A549 (cell line): ENCODE measurements around the gene TRABD. TPM values are rescaled to one million over a fixed set of nuclear protein-coding genes. Genes with fewer than 3 reads are reported as not detected.

Experiments used
- ATAC-seq, 2 experiments: fragments of 200-7000 bp in 1 of 2; fragments of >200 bp in 1 of 2; cut with Nextera tagmentation in 1 of 2; cut with Tn5 transposase in 1 of 2; 3 replicates each; pipeline versions ENCODE4 v1.8.0 to v1.9.1; 2018 to 2020; ENCODE audit warnings: mild to moderate bottlenecking in 1 of 2, moderate library complexity in 1 of 2
- CTCF ChIA-PET: fragments of 300-600 bp; sonication (Branson Sonifier 250); formaldehyde crosslinking; extraction: SDS; loops from one replicate; lab custom pipeline; 2021; ENCODE audit warnings: antibody characterized with exemption, inconsistent platforms; lab: Yijun Ruan, JAX
- POLR2A ChIA-PET: fragments of 350-600 bp; formaldehyde crosslinking; extraction: SDS; loops from one replicate; lab custom pipeline; 2021; ENCODE audit warnings: antibody characterized with exemption, inconsistent platforms; lab: Yijun Ruan, JAX
- DNase-seq, 2 experiments: peaks; one replicate each; pipeline versions ENCODE4 v3.0.0 to v3.0.0-alpha.2; 2011 to 2016; ENCODE audit warnings: low read depth in 1 of 2, low spot score in 1 of 2
- FAIRE-seq: peaks from 2 replicates; lab custom pipeline; 2011; peaks lifted over from hg19 to GRCh38; lab: Jason Lieb, UNC
- H3K27ac ChIP-seq, 2 experiments: fragments of >200 bp; sonication (Bioruptor Twin); formaldehyde crosslinking; 3 replicates each; pipeline ENCODE4 v1.5.1; 2016 to 2017
- H3K4me1 ChIP-seq: fragments of >200 bp; sonication (Bioruptor Twin); formaldehyde crosslinking; 3 replicates; pipeline ENCODE4 v1.6.1; 2016
- H3K4me2 ChIP-seq: fragments of >200 bp; sonication (Bioruptor Twin); formaldehyde crosslinking; 3 replicates; pipeline ENCODE4 v1.6.1; 2016
- H3K4me3 ChIP-seq: fragments of >200 bp; sonication (Bioruptor Twin); formaldehyde crosslinking; 3 replicates; pipeline ENCODE4 v1.5.1; 2016
- H3K9me3 ChIP-seq: fragments of >200 bp; sonication (Bioruptor Twin); formaldehyde crosslinking; 3 replicates; pipeline ENCODE4 v1.6.1; 2016
- ATOH8 ChIP-seq: fragments of 250-450 bp; sonication (Bioruptor Pico); IDR thresholded peaks from 2 replicates; pipeline ENCODE4 v1.5.0; 2020; ENCODE audit warnings: low read depth, mild to moderate bottlenecking, moderate library complexity
- CBX2 ChIP-seq: fragments of 200-600 bp; sonication (generic); IDR thresholded peaks from 2 replicates; pipeline ENCODE4 v1.6.1; 2016; ENCODE audit warnings: low read depth, mild to moderate bottlenecking, borderline replicate concordance
- CEBPB ChIP-seq, 2 experiments: fragments of >200 bp in 1 of 2; sonication (Bioruptor Twin) in 1 of 2; formaldehyde crosslinking in 1 of 2; IDR thresholded peaks; 2 replicates each; pipeline ENCODE4 v1.6.1; 2012 to 2016
- CHD2 ChIP-seq: fragments of 150-350 bp; IDR thresholded peaks from 2 replicates; pipeline ENCODE4 v1.6.1; 2014; ENCODE audit warnings: low read length; ENCODE audit not compliant: partially characterized antibody
- CHD4 ChIP-seq: fragments of 200-600 bp; sonication (generic); IDR thresholded peaks from 2 replicates; pipeline ENCODE4 v1.6.1; 2016; ENCODE audit warnings: antibody characterized with exemption, mild to moderate bottlenecking, borderline replicate concordance
- CTCF ChIP-seq: fragments of >200 bp; sonication (Bioruptor Twin); formaldehyde crosslinking; IDR thresholded peaks from 3 replicates; pipeline ENCODE4 v1.5.1; 2016
- EHF ChIP-seq: fragments of 250-450 bp; sonication (Bioruptor Pico); IDR thresholded peaks from 2 replicates; pipeline ENCODE4 v1.5.0; 2020; ENCODE audit warnings: mild to moderate bottlenecking
- EHMT2 ChIP-seq: fragments of 200-600 bp; sonication (generic); IDR thresholded peaks from 2 replicates; pipeline ENCODE4 v1.6.1; 2016; ENCODE audit warnings: antibody characterized with exemption, low read depth, mild to moderate bottlenecking, moderate library complexity
- EP300 ChIP-seq, 2 experiments: fragments of >200 bp; sonication (Bioruptor Twin); formaldehyde crosslinking; IDR thresholded peaks; 2 replicates in 1 of 2; 3 replicates in 1 of 2; pipeline ENCODE4 v1.6.1; 2016 to 2017
- ESRRA ChIP-seq: fragments of 150-350 bp; IDR thresholded peaks from 2 replicates; pipeline ENCODE4 v1.6.1; 2014; ENCODE audit warnings: mild to moderate bottlenecking, low read length, borderline replicate concordance
- FOXS1 ChIP-seq: fragments of 250-450 bp; sonication (Bioruptor Pico); IDR thresholded peaks from 2 replicates; pipeline ENCODE4 v1.5.0; 2020; ENCODE audit warnings: mild to moderate bottlenecking, moderate library complexity
- GATA3 ChIP-seq: IDR thresholded peaks from 2 replicates; pipeline ENCODE4 v1.6.1; 2012; ENCODE audit warnings: borderline replicate concordance
- HES2 ChIP-seq: fragments of >200 bp; sonication (Bioruptor Twin); formaldehyde crosslinking; IDR thresholded peaks from 2 replicates; pipeline ENCODE4 v1.6.1; 2016
- HMGXB4 ChIP-seq: fragments of 250-450 bp; sonication (Bioruptor Pico); IDR thresholded peaks from 2 replicates; pipeline ENCODE4 v1.5.0; 2021; ENCODE audit warnings: mild to moderate bottlenecking, moderate library complexity, borderline replicate concordance
- HOXA7 ChIP-seq: fragments of 250-450 bp; sonication (Bioruptor Pico); IDR thresholded peaks from 2 replicates; pipeline ENCODE4 v1.5.0; 2020; ENCODE audit warnings: mild to moderate bottlenecking, moderate library complexity
- KDM1A ChIP-seq: fragments of 200-600 bp; sonication (generic); IDR thresholded peaks from 2 replicates; pipeline ENCODE4 v1.6.1; 2016; ENCODE audit warnings: low read depth, mild to moderate bottlenecking
- MAFK ChIP-seq: fragments of 450-650 bp; IDR thresholded peaks from 2 replicates; pipeline ENCODE4 v1.6.1; 2014; ENCODE audit not compliant: partially characterized antibody
- MAX ChIP-seq: IDR thresholded peaks from 2 replicates; pipeline ENCODE4 v1.6.1; 2012
- NR3C1 ChIP-seq: fragments of >200 bp; sonication (Bioruptor Twin); formaldehyde crosslinking; IDR thresholded peaks from 3 replicates; pipeline ENCODE4 v1.6.1; 2017
- POLR2AphosphoS2 ChIP-seq: conservative IDR thresholded peaks from 2 replicates; pipeline ENCODE4 v1.6.1; 2012; ENCODE audit warnings: low read length, improper control_type of control experiment, inconsistent platforms
- RARB ChIP-seq: fragments of 250-450 bp; sonication (Bioruptor Pico); IDR thresholded peaks from 2 replicates; pipeline ENCODE4 v1.8.0; 2021; ENCODE audit warnings: mild to moderate bottlenecking, moderate library complexity
- SREBF2 ChIP-seq: fragments of 450-650 bp; IDR thresholded peaks from 2 replicates; pipeline ENCODE4 v1.6.1; 2014; ENCODE audit warnings: mild to moderate bottlenecking, moderate library complexity
- ZC3H11A ChIP-seq: fragments of 450-650 bp; IDR thresholded peaks from 2 replicates; pipeline ENCODE4 v1.6.1; 2014; ENCODE audit warnings: antibody characterized with exemption, mild to moderate bottlenecking
- ZSCAN20 ChIP-seq: fragments of 250-450 bp; sonication (Bioruptor Pico); IDR thresholded peaks from 2 replicates; pipeline ENCODE4 v1.8.0; 2022; ENCODE audit warnings: mild to moderate bottlenecking, moderate library complexity
- WGBS: methylation state at CpG from one replicate; pipeline ENCODE4 v1.1.6; 2017; ENCODE audit errors: missing lambda C conversion rate; 5-methylcytosine and 5-hydroxymethylcytosine counted together
- polyA plus RNA-seq, 4 experiments: library from polyadenylated mRNA; depleted of rRNA in 3 of 4; stranded (reverse); fragments of >200 nt; fragmentation: RNase III in 1 of 4; extraction: RNeasy Plus Mini Kit Qiagen cat#74134 plus additional on column Dnase treatment in 1 of 4; gene quantifications; 2 replicates in 3 of 4; 3 replicates in 1 of 4; pipeline ENCODE4 v1.2.3, GENCODE V29; 2011 to 2017

Gene TRABD
- polyA plus RNA-seq, 2 of the 4 experiments (the other 2 are of a cell fraction): 14.8 to 30.4 TPM

GRCh38 chr22:50171965-50172421 lies 13.7 kb upstream of the TRABD start (continued):
- no peak for TF ChIP-seq ATOH8 (CRISPR knock-in tag)
- TF ChIP-seq FOXS1 (CRISPR knock-in tag): no peak
- TF ChIP-seq HOXA7 (CRISPR knock-in tag): no peak
- TF ChIP-seq EP300 (IDR thresholded peaks at IDR 0.05): no peak
- no peak for TF ChIP-seq MAFK
- no peak for TF ChIP-seq POLR2AphosphoS2
- TF ChIP-seq ZSCAN20: no peak
- no peak for TF ChIP-seq HES2
- TF ChIP-seq CHD4: no peak
- TF ChIP-seq EHF: no peak
- TF ChIP-seq CBX2: no peak
- TF ChIP-seq, all 56 proteins: peak for 0

- WGBS: 95% methylated on average over 13 of the region's 26 CpGs
- Histone ChIP-seq H3K27ac (no peak overlapping the region), H3K4me1 (peaks cover 7% of the 10 kb centered on the region; the same call in 1 of the 3 replicates), H3K9me3 (no peaks in the 10 kb centered on the region), H3K4me3 (no peak overlapping the region), H3K4me2 (no peak overlapping the region)
- FAIRE-seq (no peak), ATAC-seq (no peak), DNase-seq (no peak)
- CTCF ChIA-PET: interaction anchor here (1.0 to 1.3 kb wide), 2 partner anchors 17 to 28 kb away, joined by 3 to 6 read pairs; no protein-coding TSS in a partner anchor
- POLR2A ChIA-PET: no interaction called here
- TF ChIP-seq CHD4 (no peak), CTCF (no peak), CBX2 (no peak), KDM1A (no peak), GATA3 (no peak), RARB (CRISPR knock-in tag) (no peak), MAX (no peak), ESRRA (no peak), EHMT2 (no peak), NR3C1 (no peak), SREBF2 (no peak), ZC3H11A (no peak), CHD2 (no peak), EHF (no peak), CEBPB (IDR thresholded peaks at IDR 0.05) (no peak), POLR2AphosphoS2 (no peak), HMGXB4 (CRISPR knock-in tag) (no peak), HES2 (no peak)
These were observed 12.3 kb upstream of the TRABD start for GRCh38 chr22:50173311-50173982.
